GM18498 (cell line): ENCODE results near the gene GYPC.
"Not testable (repeated sequence)": the region's sequence is repeated elsewhere in the genome, so short reads cannot be mapped to it uniquely, and the experiment has no call there.

Source experiments
- ATAC-seq: cut with Tn5 transposase; IDR thresholded peaks from one replicate; pipeline ENCODE4 v1.9.1; 2021; ENCODE audit warnings: mild to moderate bottlenecking, moderate library complexity; ENCODE audit not compliant: unreplicated experiment

Gene GYPC

GRCh38 chr2:126698376-126698775 lies 42.4 kb downstream of the GYPC start:
- no peak for ATAC-seq

- ATAC-seq = no peak
These were observed 43.1 kb downstream of the GYPC start for GRCh38 chr2:126699018-126699417.

GRCh38 chr2:126699716-126700581 lies 44.0 kb downstream of the GYPC start:
- ATAC-seq = no peak

- no peak for ATAC-seq
These were observed 44.7 kb downstream of the GYPC start for GRCh38 chr2:126700677-126701076.

GRCh38 chr2:126703311-126703710 lies 47.4 kb downstream of the GYPC start:
- ATAC-seq = no peak

GRCh38 chr2:126704434-126705160 lies 48.6 kb downstream of the GYPC start:
- ATAC-seq = no peak

GRCh38 chr2:126707191-126707590 lies 51.2 kb downstream of the GYPC start:
- ATAC-seq = no peak

- ATAC-seq = no peak
These were observed 52.0 kb downstream of the GYPC start for GRCh38 chr2:126707941-126708340.

- ATAC-seq = no peak
These were observed 58.4 kb downstream of the GYPC start for GRCh38 chr2:126714191-126714965.

- no peak for ATAC-seq
These were observed 59.2 kb downstream of the GYPC start for GRCh38 chr2:126715111-126715510.

- ATAC-seq = no peak
These were observed 59.8 kb downstream of the GYPC start for GRCh38 chr2:126715576-126716406.

GRCh38 chr2:126717277-126717676 lies 61.3 kb downstream of the GYPC start:
- ATAC-seq = not testable (repeated sequence)

- ATAC-seq = no peak
These were observed 62.0 kb downstream of the GYPC start for GRCh38 chr2:126717928-126718327.

- ATAC-seq = no peak
These were observed 63.4 kb downstream of the GYPC start for GRCh38 chr2:126719191-126719832.

GRCh38 chr2:126719833-126720351 lies 63.9 kb downstream of the GYPC start:
- ATAC-seq = no peak

- ATAC-seq = no peak
These were observed 64.7 kb downstream of the GYPC start for GRCh38 chr2:126720638-126721037.

GRCh38 chr2:126722081-126722480 lies 66.1 kb downstream of the GYPC start:
- no peak for ATAC-seq

GRCh38 chr2:126722546-126722945 lies 66.6 kb downstream of the GYPC start:
- no peak for ATAC-seq

- no peak for ATAC-seq
These were observed 67.4 kb downstream of the GYPC start for GRCh38 chr2:126723281-126723815.
